Fibroblast of skin of left biceps (primary cell): ENCODE results near the gene RTCA.
"Not testable (repeated sequence)": the region's sequence is repeated elsewhere in the genome, so short reads cannot be mapped to it uniquely, and the experiment has no call there.

ENCODE experiments used
- DNase-seq, 2 experiments: peaks; one replicate each; pipeline ENCODE4 v3.0.0-alpha.2; 2013; ENCODE audit warnings: low read depth in 2 of 2

Gene RTCA

DNA sequence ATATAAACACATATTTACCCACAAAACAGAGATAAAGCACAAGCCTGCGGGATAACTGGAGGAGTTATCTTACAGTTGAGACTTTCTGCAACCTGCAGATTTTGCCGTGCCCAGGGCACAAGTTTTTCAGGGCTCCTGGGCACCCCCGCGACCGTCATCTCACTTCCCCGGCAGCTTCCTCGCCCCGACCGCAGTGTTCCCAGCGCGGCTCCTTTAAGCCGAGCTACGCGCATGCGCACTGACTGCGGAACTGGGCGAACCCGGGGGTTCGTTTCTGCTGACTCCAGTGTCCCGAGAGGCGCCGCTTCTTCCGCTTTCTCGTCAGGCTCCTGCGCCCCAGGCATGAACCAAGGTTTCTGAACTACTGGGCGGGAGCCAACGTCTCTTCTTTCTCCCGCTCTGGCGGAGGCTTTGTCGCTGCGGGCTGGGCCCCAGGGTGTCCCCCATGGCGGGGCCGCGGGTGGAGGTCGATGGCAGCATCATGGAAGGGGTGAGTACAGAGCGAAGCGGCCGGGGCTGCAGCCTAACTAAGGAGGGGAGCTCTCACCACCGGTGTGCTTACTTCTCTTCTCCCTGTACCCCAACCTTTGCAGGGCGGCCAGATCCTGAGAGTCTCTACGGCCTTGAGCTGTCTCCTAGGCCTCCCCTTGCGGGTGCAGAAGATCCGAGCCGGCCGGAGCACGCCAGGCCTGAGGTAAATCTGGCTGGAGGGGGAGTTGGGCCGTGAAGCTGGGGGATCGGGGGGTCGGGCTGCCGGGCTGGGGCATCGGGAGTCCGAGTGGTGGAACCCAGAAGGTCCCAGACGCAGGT is at the start of gene RTCA:
Gene RTCA, plus strand, starts transcription at position 286 of the 810 bp plus-strand sequence. Its CDS starts 160 bp downstream, at position 446.
- peak; percentile 83 for DNase-seq

- no peak for DNase-seq
Observed at GRCh38 chr1:100217834-100218233, 48.2 kb upstream of the RTCA start.

GRCh38 chr1:100219457-100219856 is 46.6 kb upstream of the RTCA start:
- no peak for DNase-seq

- DNase-seq, result no peak
Observed at GRCh38 chr1:100219883-100220282, 46.1 kb upstream of the RTCA start.

DNA sequence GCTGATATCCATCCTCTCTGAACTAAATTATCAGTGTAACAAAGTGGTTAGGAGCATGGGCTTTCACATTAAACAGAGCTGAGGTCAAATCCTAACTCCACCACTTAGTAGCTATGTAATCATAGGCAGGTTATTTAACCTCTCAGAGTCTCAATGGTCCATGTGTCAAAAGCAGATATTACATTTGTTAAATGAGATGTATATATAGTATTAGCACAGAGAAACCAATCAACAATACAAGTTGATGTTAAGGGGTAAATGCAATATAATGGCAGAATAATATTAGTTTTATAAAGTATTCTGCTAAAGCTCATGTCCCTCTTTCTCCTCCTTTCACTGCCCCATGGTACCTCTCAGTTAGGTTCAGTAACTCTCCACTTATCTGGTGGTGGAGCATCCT is 43.6 kb upstream of the RTCA start:
- DNase-seq, result no peak

DNA sequence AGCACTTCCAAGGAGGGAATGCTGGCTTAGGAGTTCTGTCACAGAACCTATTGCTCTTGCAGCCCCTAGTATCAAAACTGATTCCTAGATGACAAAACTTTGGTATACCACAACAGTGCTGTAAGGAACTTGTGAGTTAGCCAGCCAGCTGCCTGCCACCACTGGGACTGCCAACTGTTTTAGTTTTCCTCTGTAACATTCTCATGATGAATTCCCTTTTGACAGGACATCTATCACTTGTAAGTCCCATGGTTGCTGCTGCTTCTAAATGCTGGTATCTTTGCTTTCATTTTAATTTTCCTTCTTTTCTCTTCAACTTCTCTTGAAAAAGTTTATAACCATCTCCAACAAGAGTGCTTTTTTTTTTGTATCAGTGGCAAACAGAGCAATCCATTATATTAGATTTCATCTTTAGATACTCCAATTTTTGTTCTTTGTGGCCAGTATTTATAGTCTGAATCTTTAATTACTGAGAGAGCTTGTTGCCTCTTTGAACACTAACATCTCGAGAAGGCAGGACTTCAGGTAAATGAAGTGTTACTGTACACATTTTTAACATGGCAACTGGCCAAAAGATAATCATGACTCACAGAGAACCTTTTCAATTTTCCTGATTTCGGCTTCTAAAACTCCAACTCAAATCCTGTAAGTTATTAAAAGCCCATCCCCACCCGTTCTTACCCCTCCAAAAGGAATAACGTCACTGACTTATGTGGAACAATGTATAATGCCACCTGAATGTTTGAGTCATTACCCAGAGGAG is 36.2 kb upstream of the RTCA start:
- no peak for DNase-seq

GRCh38 chr1:100230765-100231164 is 35.3 kb upstream of the RTCA start:
- no peak for DNase-seq

GRCh38 chr1:100231721-100232120 is 34.3 kb upstream of the RTCA start:
- DNase-seq, result no peak

- DNase-seq, result no peak
Observed at GRCh38 chr1:100232156-100232555, 33.9 kb upstream of the RTCA start.

GRCh38 chr1:100233566-100233965 is 32.5 kb upstream of the RTCA start:
- DNase-seq, result not testable (repeated sequence)

DNA sequence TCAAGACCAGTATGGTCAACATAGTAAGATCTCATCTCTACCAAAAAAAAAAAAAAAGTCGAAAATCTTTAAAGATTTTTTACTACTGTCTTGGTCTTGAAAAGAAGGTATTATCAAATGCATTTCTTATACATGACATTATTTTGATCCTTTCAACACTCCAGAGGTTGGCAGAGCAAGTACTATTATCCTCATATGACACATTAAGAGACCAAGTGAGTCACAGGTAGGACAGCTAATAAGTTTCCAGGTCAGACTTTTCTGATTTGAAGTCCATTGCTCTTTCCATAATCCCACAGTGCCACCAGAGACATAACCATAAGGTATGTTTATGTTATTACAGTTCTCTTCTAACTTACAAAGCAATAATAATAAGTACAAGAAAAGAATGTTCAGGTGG is 31.6 kb upstream of the RTCA start:
- no peak for DNase-seq

- no peak for DNase-seq
Observed at GRCh38 chr1:100237091-100237490, 28.9 kb upstream of the RTCA start.

GRCh38 chr1:100239961-100240360 is 26.1 kb upstream of the RTCA start:
- no peak for DNase-seq

- no peak for DNase-seq
Observed at GRCh38 chr1:100240631-100241030, 25.4 kb upstream of the RTCA start.

DNA sequence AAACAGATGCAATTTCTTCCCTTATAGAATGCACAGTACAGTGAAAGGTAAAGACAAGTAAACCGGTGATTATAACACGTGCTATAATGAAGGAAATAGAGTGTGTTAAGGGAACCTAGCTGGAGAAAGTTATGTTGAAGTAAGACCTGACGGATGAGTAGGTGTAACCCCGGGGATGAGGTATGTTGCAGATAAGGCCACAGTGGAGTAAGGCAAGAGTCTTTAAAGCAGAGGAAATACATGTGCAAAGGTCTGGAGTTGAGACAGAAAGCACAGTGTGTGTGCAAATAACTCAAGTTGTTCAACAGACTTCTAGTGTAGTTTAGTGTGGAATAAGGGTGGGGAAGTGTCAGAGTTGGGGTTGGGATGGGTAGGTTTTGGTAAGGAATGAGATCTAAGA is 19.3 kb upstream of the RTCA start:
- no peak for DNase-seq

DNA sequence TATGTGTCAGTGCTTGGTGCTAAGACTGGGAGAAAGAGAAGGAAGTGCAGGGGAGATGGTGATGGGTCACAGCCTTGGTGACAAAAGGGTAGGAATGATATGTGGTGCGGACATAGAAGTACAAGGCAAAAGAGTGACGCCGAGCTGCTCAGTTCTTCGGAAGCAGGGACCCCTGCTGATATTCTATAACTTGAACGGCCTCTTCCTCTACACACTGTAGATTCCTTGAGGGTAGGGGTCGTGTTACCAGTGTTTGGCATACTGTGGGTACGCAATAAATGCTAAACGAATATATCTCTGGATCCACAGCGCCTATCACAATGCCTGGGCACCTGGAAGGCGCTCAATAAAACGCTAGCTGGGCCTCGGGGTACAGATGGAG is 16.9 kb upstream of the RTCA start:
- DNase-seq, result no peak

GRCh38 chr1:100249537-100250257 is 16.3 kb upstream of the RTCA start, which contains the start of gene DBT:
TSS of gene DBT (minus strand) at chr1:100249834. CDS start at chr1:100249820, 14 bp downstream.
- peak; percentile 77 to 79 for DNase-seq

DNA sequence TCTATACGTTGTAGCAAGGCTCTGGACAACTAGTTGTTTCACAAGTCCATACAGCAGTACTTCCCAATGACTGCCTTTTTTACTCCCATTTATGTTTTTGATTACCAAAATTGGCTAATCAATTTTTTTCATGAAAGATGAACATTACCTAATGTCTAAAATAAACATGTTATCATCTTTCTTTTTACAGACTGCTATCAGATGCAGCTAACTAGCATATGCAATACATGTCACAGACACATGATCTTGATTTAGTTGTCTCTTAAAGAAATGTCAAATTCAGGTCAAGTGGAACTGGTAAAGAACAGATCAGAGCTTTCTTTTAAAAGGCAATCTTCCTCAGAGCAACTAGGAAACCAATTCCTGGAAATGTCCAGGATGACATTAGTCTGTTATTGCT is 15.8 kb upstream of the RTCA start:
- DNase-seq, result no peak

DNA sequence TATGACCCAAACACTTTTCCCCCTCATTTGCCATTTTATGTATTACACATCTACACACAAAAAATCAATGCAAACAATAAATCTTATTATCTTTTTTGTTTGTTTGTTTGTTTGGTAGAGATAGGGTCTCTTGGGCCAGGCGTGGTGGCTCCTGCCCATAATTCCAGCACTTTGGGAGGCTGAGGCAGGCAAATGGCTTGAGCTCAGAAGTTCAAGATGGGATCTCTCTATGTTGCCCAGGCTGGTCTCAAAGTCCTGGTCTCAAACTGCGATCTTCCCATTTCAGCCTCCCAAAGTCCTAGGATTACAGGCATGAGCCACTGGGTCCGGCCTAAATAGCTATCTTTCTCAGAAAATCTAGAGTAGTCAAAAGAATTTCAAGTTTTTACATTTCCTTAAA is 15.2 kb upstream of the RTCA start:
- no peak for DNase-seq

DNA sequence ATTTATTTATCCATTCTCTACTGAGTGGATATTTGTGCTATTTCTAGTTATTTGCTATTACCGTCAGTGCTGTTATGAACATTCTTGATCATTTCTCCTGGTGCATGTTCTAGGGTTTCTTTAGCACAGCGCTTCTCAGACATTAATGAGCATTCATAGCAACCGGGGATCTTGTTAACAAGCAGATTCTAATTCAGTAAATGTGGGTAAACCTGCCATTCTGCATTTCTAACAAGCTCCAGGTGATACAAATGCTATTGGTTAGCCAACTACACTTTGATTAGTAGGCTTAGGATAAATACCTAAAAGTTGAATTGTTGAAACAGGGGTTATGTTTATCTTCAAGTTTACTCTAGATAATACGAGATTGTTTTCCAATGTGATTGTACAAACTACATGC is 13.1 kb upstream of the RTCA start:
- DNase-seq, result no peak

DNA sequence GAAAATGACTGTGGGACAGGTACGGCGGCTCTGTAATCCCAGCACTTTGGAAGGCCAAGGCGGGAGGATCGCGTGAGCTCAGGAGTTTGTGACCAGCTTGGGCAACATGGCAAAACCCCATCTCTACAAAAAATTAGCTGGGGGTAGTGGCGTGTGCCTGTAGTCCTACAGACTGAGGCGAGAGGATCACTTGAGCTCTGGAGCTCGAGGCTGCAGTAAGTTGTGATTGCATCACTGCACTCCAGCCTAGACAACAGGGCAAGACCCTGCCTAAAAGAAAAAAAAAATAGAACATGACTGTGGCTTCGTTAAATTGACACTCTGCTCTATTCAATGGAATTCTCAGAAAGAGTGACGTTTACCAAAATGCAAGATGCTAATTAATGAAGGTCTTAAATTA is 12.5 kb upstream of the RTCA start:
- DNase-seq, result no peak

- not testable (repeated sequence) for DNase-seq
Observed at GRCh38 chr1:100256273-100256672, 9.7 kb upstream of the RTCA start.
